Ishikawa (cell line): ENCODE measurements around the gene C19orf44.

Experiments
- CEBPB ChIP-seq: IDR thresholded peaks from 2 replicates; pipeline ENCODE4 v1.6.1; 2012
- CREB1 ChIP-seq: IDR thresholded peaks from 2 replicates; pipeline ENCODE4 v1.6.1; 2012; ENCODE audit warnings: low read depth
- EP300 ChIP-seq: IDR thresholded peaks from 2 replicates; pipeline ENCODE4 v1.6.1; 2012; ENCODE audit warnings: borderline replicate concordance
- NFIC ChIP-seq: IDR thresholded peaks from 2 replicates; pipeline ENCODE4 v1.6.1; 2012
- RAD21 ChIP-seq: IDR thresholded peaks from 2 replicates; pipeline ENCODE4 v1.6.1; 2012; ENCODE audit warnings: low read depth
- TAF1 ChIP-seq: IDR thresholded peaks from 2 replicates; pipeline ENCODE4 v1.6.1; 2012; ENCODE audit warnings: low read depth, mild to moderate bottlenecking
- TCF12 ChIP-seq: IDR thresholded peaks from 2 replicates; pipeline ENCODE4 v1.6.1; 2012; ENCODE audit warnings: low read depth
- TEAD4 ChIP-seq: IDR thresholded peaks from 2 replicates; pipeline ENCODE4 v1.6.1; 2012
- YY1 ChIP-seq: IDR thresholded peaks from 2 replicates; pipeline ENCODE4 v1.6.1; 2012; ENCODE audit warnings: low read depth
- ZBTB7A ChIP-seq: IDR thresholded peaks from 2 replicates; pipeline ENCODE4 v1.6.1; 2012; ENCODE audit warnings: low read depth
- TF ChIP-seq, protein P1 (sequence below): IDR thresholded peaks from 2 replicates; pipeline ENCODE4 v1.6.1; 2012

DNA sequence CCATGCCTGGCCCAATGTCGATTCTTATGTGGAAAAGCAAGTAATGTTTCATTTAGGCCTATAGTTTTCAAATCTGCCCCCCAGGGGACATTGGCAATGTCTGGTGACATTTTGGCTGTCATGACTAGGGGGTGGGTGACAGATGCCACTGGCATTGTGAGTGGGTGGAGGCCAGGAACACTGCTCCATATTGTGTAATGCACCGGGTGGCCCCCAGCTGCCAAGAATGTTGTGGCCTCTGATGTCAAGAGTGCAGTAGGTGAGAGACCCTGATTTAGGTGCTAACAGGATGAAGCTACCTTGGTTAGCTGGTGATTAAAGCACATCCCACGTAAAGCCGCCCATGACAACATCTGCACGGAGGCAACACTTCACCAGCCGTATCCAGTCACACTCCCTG is 10.8 kb downstream of the C19orf44 start:
- TF ChIP-seq ZBTB7A (no peak), NFIC (no peak), TEAD4 (no peak), TCF12 (no peak), CEBPB (no peak), RAD21 (no peak), YY1 (no peak), TAF1 (no peak), EP300 (no peak), CREB1 (no peak)
- TF ChIP-seq, protein P1, sequence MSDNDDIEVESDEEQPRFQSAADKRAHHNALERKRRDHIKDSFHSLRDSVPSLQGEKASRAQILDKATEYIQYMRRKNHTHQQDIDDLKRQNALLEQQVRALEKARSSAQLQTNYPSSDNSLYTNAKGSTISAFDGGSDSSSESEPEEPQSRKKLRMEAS = no peak
